GM15510 (cell line): ENCODE measurements around the gene IFITM1.

Experiments
- POLR2A ChIP-seq: IDR thresholded peaks from 3 replicates; pipeline ENCODE4 v1.6.1; 2011; ENCODE audit warnings: borderline replicate concordance; ENCODE audit not compliant: insufficient read length; ENCODE audit errors: extremely low read depth

The IFITM1 gene

DNA sequence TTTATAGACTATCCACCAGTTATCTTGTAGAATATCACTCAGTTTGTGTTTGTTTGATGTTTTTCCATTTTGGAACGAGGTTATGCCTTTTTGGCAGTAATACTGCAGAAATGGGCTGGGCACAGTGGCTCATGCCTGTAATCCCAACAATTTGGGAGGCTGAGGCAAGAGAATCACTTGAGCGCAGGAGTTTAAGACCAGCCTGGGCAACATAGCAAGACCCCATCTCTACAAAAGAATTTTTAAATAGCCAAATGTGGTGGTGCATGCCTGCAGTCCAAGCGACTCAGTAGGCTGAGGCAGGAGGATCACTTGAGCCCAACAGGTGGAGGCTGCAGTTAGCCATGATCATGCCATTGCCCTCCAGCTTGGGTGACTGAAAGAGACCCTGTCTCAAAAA is 32.7 kb downstream of the IFITM1 start:
- TF ChIP-seq POLR2A = no peak

DNA sequence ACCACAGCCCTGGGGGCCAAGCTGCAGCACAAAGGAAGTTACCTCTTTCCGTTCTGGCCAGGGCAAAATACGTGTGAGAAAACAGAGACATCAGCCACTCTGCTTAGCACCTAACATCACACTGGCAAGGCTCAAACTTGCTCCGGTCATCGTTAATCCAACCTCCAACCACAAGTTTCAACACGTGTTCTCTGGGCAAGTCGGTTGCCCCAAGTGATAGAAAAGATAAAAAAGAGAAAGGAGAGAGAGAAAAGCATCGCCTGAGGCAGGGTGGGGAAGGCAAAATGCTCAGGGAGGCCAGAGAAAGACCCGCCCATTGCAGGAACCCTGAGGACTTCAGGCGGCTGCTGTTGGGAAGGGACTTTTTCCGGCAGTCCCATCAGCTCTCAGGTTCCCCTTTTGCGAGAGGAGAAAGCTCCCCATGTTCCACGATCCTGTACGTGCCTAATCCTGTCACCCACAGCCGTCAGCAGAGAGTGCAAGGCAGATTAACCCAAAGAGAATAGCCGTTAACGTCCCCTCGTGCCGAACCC is 36.9 kb downstream of the IFITM1 start:
- peak; percentile 23 for TF ChIP-seq POLR2A

DNA sequence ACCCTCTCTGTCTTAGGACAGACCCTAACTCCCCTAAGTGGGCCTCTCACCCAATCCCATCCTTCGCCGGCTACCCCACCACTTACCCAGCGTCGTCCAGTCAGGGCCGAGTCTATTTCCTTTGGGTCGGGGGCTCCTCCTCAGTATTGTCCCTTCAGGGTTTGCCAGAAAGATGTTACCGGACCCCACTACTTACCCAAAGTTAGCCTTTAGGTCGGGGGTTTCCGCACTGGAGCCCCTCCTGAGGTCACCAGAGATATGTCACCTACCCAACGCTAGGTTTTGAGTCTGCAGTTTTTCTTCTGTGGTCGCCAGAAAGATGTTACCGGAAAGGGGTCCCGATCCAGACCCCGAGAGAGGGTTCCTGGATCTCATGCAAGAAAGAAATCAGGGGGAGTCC is 37.6 kb downstream of the IFITM1 start:
- TF ChIP-seq POLR2A = no peak

DNA sequence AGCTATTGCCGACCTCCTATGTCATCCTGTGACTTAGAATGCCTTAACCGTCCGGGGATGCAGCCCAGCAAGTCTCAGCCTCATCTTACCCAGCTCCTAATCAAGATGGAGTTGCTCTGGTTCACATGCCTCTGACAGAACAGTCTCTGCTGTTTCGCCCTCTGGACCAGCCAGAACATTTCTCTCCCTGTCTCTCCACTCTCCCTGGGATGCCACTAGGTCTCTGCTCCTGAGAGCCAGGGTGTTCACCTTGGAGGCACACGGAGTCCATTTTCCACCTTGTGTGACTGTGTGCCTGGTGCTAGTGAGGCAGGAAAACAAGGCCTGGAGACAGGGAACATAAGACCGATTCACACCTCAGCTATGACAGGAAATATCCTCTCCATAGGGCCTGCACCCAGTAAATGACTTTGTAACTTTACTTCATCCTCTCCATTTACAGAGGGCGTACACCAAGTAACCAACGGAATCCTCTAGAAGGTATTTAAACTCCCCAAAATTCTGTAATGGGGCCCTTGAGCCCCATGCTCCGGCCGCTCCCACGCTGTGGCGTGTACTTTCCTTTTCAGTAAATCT is 38.7 kb downstream of the IFITM1 start:
- TF ChIP-seq POLR2A = no peak

- no peak for TF ChIP-seq POLR2A
Observed at GRCh38 chr11:353179-353873, 39.5 kb downstream of the IFITM1 start.

GRCh38 chr11:355581-356458 is 42.0 kb downstream of the IFITM1 start:
- TF ChIP-seq POLR2A = peak; percentile 80

DNA sequence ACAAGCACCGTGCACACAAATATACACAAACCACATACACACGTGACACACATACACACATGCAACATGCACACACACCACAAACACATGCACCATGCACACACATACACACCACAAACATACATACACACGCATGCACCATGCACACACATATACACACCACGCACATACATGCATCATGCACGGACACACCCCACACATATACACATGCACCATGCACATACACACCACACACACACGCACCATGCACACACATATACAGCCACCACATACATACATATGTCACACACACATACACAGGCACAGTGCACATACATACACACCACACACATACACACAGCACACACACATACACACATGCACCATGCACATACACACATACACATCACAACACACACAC is 42.8 kb downstream of the IFITM1 start:
- TF ChIP-seq POLR2A = no peak

DNA sequence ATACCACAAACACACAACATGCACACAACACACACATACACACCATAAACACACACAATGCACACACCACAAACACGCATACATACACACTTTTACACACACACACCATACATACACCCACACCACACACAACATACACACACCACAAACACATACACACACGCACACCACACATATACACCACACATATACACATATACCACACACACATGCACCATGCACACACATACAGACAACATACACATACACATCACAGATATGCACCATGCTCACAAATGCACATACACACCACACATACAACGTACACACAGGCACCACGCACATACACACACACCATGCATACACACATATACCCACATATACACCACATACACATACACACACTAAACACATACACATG is 43.7 kb downstream of the IFITM1 start:
- TF ChIP-seq POLR2A = no peak

DNA sequence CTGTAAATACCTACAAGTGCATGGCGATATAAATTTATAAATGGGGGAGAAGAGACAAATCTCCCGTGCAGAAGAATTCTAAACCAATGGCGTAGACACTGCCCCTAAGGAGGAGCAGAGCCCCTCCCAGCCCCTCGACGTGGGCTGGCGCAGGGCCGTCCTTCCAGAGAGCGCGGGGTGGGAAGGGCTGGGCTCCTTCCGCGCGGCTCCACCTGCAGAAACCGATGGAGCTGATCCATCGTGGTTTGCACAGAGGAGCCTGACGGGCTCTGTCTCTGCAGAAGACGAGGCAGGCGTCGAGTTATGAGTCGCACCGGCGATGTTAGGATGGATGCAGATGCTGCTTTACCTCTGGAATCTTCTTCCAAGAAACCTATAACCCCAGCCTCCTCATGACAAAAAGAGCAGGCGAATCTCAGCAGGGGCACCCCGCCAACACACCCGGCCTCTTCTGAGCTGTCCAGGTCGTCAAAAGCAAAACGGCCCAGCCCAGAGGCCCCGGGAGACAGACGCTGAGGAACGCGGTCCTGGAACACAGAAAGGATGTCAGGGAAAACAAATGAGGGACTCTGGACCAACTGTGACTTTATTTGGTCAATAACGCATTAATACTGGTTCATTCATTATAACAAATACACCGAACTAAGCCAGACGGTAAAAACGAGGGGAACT is 44.4 kb downstream of the IFITM1 start:
- TF ChIP-seq POLR2A = no peak

DNA sequence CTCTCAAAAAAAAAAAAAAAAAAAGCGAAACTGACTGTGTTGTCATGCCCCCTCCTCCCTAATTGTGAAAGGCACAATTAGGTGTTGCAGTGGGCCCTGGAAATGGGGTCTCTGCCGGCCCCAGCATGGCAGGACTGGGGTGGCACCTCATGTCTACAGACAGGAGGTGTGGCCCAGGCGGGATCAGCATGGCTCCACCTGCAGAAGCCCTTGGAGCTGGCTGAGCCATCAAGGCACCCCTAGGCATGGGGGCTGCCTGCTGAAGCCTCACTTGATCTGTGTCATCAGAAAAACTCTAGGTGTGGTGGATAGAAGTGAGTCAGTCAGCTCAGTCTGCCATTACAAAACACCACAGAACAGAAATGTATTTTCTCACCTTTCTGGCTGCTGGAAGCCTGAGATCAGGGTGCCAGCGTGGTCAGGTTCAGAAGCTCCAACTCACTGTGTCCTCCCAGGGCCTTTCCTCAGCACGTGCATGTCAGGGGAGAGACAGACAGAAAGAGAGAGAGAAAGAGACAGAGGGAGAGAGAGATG is 45.4 kb downstream of the IFITM1 start:
- TF ChIP-seq POLR2A = no peak

- no peak for TF ChIP-seq POLR2A
Observed at GRCh38 chr11:360326-361280, 46.8 kb downstream of the IFITM1 start.

- no peak for TF ChIP-seq POLR2A
Observed at GRCh38 chr11:362642-363442, 49.0 kb downstream of the IFITM1 start.
